Measurements from ENCODE around the gene SATL1. TPM values are rescaled to one million over a fixed set of nuclear protein-coding genes. Genes with fewer than 3 reads are reported as not detected.
"Not testable (repeated sequence)": the region's sequence is repeated elsewhere in the genome, so short reads cannot be mapped to it uniquely, and the experiment has no call there.

SATL1 gene
- polyA plus RNA-seq, 1 donor from 2014 or later, result 0.05 TPM

DNA sequence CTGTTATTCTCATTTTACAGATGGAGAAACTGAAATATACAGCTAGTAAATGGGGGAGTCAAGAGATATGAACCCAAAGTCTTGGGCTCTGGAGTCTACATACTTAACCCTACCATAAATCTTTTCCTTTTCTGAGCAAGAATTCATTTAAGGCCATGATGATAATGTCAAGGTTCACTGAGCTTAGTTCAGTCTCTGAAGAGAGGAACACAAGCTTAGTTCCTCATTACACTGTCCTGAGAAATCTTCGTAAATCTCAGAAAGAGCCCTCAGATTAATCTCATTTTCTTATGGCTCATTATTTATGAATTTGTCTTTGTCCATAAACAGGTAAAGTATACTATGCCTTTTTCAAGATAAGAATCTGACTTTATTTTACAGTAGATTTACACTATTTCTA lies 104.2 kb downstream of the SATL1 start:
- Mint-ChIP-seq H3K4me3 (no peak overlapping the region), H3K4me1 (peaks cover 0 to 3% (median 0%) of the 10 kb centered on the region in 3 donors), H3K27ac (no peak overlapping the region), H3K36me3 (no peaks in the 10 kb centered on the region), H3K27me3 (peaks cover 4% of the 10 kb centered on the region), H3K9me3 (peaks cover 0 to 3% (median 2%) of the 10 kb centered on the region in 3 donors)

DNA sequence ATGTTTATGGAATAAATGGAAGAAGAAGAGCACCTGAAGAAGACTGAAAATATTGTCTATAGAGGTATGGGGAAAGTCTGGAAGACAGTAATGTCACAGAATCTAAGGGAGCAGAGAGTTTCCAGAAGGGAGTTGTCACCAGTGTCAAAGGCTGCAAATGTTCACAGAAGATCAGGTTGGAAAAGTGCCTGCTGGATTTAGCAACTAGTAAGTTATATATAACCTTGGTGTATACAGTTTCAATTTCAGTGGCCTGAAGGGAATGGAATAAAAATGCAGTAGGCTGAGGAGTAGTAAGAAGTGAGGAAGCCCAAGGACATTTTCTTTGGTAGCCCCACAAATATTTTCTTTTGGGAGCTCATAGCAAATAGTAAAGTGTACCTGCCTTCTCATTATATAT lies 107.2 kb downstream of the SATL1 start:
- no peaks in the 10 kb centered on the region for H3K36me3 Mint-ChIP-seq
- peaks cover 0 to 3% (median 0%) of the 10 kb centered on the region in 3 donors for H3K4me1 Mint-ChIP-seq
- H3K27ac Mint-ChIP-seq, result no peak overlapping the region

DNA sequence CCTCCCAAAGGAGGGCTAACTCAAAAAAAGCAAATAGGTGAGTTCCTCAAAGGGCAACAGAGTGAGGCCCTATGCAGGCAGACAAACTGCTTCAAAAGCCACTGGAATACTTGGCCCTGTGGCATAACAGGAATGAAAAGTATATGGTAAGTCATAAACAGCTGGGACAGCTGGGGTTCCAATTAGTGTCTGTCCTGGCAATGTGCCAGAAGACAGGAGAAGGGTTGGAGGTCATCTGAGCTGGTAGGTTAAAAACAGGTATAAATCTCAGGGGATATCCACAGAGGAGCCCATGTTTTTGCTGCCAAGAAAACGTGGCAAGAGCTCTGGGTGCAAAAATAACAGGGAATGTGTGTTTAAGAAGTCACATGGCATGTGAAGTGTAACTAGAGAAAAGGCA lies 128.3 kb downstream of the SATL1 start:
- no peak overlapping the region for H3K4me3 Mint-ChIP-seq
- no peaks in the 10 kb centered on the region for H3K9me3 Mint-ChIP-seq
- no peaks in the 10 kb centered on the region for H3K27me3 Mint-ChIP-seq
- H3K27ac Mint-ChIP-seq, result no peak overlapping the region
- H3K4me1 Mint-ChIP-seq, result peaks cover 0 to 6% (median 0%) of the 10 kb centered on the region in 3 donors
- no peaks in the 10 kb centered on the region for H3K36me3 Mint-ChIP-seq

More for the DNA sequence above, 107.2 kb downstream of the SATL1 start:
- H3K4me3 Mint-ChIP-seq, result no peak overlapping the region
- H3K9me3 Mint-ChIP-seq, result peaks cover 0 to 3% (median 2%) of the 10 kb centered on the region in 3 donors
- H3K27me3 Mint-ChIP-seq, result peaks cover 2% of the 10 kb centered on the region

DNA sequence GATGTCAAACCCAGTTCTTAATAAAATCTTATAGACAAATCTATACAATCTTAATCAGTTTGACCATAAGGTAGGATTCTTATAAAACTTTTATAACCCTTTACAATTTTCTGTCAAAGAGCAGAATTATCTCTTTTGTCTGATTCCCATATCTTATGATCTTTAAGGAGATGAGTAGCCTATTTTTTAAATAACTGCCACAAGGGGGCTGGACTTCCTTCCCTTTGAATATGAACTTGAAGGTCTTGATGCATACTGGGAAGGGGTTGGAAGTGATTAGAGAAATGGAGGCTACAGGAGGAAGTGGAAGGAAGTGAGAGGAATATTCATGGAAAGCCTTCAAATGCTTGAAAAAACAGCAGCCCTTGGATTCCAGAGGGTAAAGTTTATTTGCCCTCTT lies 128.8 kb downstream of the SATL1 start:
- peaks cover 0 to 6% (median 0%) of the 10 kb centered on the region in 3 donors for H3K4me1 Mint-ChIP-seq
- H3K27ac Mint-ChIP-seq, result no peak overlapping the region
- no peaks in the 10 kb centered on the region for H3K9me3 Mint-ChIP-seq
- no peaks in the 10 kb centered on the region for H3K36me3 Mint-ChIP-seq
- no peak overlapping the region for H3K4me3 Mint-ChIP-seq
- H3K27me3 Mint-ChIP-seq, result no peaks in the 10 kb centered on the region

DNA sequence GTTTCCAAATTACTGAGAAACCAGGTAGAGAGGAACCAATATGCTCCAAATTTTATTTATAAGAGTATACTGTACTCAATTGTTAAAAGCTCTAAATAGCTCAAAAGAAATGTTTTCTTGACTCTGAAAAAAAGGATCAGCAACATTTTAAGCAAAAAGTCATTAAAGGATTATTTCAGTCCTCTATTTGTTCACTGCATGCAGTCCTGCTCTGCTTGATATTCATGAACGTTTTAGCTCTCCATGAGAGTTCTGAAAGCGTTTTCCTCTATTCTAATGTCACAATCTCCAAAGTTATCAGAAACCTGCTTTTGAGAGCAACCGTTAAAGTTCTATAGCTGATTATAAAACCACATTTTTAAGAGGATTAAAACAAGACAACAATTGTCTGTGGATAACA lies 129.4 kb downstream of the SATL1 start:
- no peaks in the 10 kb centered on the region for H3K27me3 Mint-ChIP-seq
- H3K4me1 Mint-ChIP-seq, result peaks cover 0 to 6% (median 0%) of the 10 kb centered on the region in 3 donors
- no peak overlapping the region for H3K4me3 Mint-ChIP-seq
- no peaks in the 10 kb centered on the region for H3K9me3 Mint-ChIP-seq
- no peaks in the 10 kb centered on the region for H3K36me3 Mint-ChIP-seq
- no peak overlapping the region for H3K27ac Mint-ChIP-seq

DNA sequence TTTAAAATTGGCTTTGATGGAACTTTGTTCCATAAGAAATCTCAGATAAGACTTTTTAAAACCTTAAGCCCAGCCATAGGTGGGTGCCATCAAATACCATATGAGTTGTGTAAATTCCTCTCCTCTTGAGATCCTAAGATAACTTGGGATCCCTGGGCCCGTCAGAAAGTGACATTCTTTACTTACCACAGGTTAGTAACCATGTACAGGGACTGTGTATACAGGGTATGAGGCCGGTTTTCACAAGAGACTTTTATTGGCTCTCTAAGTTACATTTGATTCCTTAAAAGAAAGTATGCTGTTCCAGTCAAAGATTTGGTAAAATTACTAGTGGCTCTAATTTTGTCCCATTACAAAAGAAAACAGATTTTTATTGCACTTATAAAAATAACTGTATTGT lies 129.8 kb downstream of the SATL1 start:
- Mint-ChIP-seq H3K4me1 (peaks cover 0 to 6% (median 0%) of the 10 kb centered on the region in 3 donors), H3K27me3 (no peaks in the 10 kb centered on the region), H3K4me3 (no peak overlapping the region), H3K27ac (no peak overlapping the region), H3K9me3 (no peaks in the 10 kb centered on the region), H3K36me3 (no peaks in the 10 kb centered on the region)

DNA sequence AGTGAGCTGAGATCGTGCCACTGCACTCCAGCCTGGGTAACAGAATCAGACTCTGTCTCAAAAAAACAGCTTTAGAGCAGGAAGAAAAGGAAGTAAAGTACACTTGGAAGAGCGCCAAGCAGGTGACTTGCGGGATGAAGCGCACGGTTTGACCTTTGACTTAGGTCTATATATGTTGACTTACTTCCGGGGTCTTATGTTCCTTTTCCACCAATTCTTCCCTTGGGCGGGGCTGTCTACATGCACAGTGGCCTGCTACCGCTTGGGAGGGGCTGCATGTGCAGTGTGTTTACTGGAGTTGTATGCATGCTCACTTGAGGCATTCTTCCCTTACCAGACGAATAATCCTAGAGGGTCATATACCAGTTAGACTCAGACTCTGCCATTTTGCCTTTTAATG lies 131.3 kb downstream of the SATL1 start:
- peaks cover 0 to 6% (median 0%) of the 10 kb centered on the region in 3 donors for H3K4me1 Mint-ChIP-seq
- H3K4me3 Mint-ChIP-seq, result no peak overlapping the region
- H3K36me3 Mint-ChIP-seq, result no peaks in the 10 kb centered on the region
- H3K27me3 Mint-ChIP-seq, result no peaks in the 10 kb centered on the region
- no peak overlapping the region for H3K27ac Mint-ChIP-seq
- no peaks in the 10 kb centered on the region for H3K9me3 Mint-ChIP-seq

DNA sequence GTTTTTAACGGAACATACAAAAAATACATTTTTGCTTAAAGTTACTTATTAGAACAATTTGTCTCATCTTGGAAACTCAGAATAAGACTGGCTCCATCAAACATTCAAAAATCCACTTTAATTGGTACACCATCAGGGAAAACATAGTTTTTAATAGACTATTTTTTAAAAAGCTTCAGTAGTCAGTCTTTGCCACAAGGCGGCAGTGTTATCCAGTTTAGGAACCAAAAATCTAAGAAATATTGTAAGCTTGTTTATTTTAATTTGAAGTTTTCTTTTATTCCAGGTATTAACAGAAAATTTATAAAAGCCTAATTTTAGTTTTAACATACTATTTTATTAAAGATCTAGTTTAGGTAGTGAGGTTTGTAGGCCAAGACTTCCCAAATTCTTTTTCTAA lies 132.2 kb downstream of the SATL1 start:
- H3K4me3 Mint-ChIP-seq, result no peak overlapping the region
- H3K4me1 Mint-ChIP-seq, result peaks cover 0 to 6% (median 0%) of the 10 kb centered on the region in 3 donors
- no peaks in the 10 kb centered on the region for H3K9me3 Mint-ChIP-seq
- no peak overlapping the region for H3K27ac Mint-ChIP-seq
- no peaks in the 10 kb centered on the region for H3K36me3 Mint-ChIP-seq
- no peaks in the 10 kb centered on the region for H3K27me3 Mint-ChIP-seq

DNA sequence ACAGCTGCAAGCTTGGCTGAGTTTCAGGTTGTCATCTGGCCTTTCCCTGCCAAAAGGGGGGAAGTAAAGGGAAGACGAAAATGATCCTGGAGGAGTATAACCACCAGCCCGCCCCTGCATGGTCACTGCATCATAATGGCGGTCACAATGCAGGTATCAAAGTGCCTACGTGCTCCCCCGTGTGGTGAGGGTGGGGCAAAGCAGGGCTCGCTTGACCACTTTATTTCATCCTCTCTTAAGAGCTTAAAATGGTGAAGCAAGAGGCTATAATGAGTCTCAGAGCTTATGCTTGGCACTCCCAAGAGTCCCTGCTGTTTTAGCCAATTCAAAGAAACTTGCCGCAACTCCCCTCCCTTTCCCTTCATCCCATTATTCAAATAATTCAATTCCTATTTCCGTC lies 134.3 kb downstream of the SATL1 start:
- no peak overlapping the region for H3K27ac Mint-ChIP-seq
- H3K27me3 Mint-ChIP-seq, result no peaks in the 10 kb centered on the region
- no peak overlapping the region for H3K4me3 Mint-ChIP-seq
- H3K4me1 Mint-ChIP-seq, result peaks cover 0 to 6% (median 0%) of the 10 kb centered on the region in 3 donors
- no peaks in the 10 kb centered on the region for H3K36me3 Mint-ChIP-seq
- no peaks in the 10 kb centered on the region for H3K9me3 Mint-ChIP-seq

DNA sequence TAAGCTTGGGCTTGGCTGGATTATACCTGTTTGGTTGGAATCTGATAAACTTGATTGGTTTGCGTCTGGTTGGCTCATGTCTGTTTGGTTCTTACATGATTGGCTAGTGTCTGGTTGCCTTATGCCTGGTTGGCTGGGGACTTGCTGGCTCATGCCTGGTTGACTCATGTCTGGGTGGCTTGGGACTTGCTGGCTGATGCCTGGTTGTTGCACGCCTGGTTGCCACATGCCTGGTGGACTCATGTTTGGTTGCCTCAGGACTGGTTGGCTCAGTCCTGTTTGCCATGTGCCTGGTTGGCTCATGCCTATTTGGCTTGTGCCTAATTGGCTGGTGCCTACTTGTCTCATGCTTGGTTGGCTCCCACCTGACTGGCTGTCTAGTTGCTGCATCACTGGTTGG lies 135.4 kb downstream of the SATL1 start:
- Mint-ChIP-seq H3K27ac (no peak overlapping the region), H3K4me3 (no peak overlapping the region), H3K4me1 (peaks cover 0 to 6% (median 0%) of the 10 kb centered on the region in 3 donors), H3K36me3 (no peaks in the 10 kb centered on the region), H3K27me3 (no peaks in the 10 kb centered on the region), H3K9me3 (no peaks in the 10 kb centered on the region)

DNA sequence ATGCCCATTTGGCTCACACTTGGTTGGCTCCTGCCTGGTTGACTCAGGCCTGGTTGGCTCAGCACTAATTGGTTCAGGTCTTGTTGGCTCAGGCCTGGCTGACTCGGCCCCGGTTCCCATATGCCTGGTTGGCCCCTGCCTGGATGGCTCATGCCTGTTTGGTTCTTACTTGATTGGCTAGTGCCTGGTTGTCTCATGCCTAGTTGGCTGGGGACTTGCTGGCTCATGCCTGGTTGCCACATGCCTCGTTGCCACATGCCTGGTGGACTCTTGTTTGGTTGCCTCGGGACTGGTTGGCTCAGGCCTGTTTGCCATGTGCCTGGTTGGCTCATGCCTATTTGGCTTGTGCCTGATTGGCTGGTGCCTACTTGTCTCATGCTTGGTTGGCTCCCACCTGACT lies 136.2 kb downstream of the SATL1 start:
- peaks cover 0 to 3% (median 0%) of the 10 kb centered on the region in 3 donors for H3K4me1 Mint-ChIP-seq

DNA sequence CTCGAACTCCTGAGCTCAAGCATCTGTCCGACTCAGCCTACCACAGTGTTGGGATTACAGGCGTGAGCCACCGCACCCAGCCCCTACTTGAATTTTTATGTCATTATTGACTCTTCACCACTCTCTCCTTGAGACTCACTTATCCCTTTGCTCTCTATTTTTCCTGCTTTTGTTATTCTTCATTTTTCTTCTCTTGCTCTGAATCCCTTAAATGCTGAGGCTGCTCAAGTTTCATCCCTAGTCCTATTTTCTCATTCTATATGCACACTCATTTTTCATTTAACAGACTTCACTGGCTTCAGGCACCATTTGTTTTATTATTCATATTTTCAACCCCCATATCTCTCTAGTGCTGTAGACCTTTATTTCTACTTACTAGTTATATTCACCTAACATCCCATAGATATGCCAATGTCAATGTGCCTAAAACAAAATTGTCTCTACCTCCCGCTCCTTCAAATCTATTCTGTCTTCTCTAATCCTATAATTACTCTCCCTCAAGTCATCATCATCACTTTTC lies 154.2 kb downstream of the SATL1 start:
- Mint-ChIP-seq H3K4me3 (no peak overlapping the region), H3K27ac (no peak overlapping the region)

More for the DNA sequence above, 136.2 kb downstream of the SATL1 start:
- H3K4me3 Mint-ChIP-seq, result no peak overlapping the region
- H3K27ac Mint-ChIP-seq, result no peak overlapping the region
- H3K9me3 Mint-ChIP-seq, result no peaks in the 10 kb centered on the region
- no peaks in the 10 kb centered on the region for H3K36me3 Mint-ChIP-seq
- no peaks in the 10 kb centered on the region for H3K27me3 Mint-ChIP-seq

DNA sequence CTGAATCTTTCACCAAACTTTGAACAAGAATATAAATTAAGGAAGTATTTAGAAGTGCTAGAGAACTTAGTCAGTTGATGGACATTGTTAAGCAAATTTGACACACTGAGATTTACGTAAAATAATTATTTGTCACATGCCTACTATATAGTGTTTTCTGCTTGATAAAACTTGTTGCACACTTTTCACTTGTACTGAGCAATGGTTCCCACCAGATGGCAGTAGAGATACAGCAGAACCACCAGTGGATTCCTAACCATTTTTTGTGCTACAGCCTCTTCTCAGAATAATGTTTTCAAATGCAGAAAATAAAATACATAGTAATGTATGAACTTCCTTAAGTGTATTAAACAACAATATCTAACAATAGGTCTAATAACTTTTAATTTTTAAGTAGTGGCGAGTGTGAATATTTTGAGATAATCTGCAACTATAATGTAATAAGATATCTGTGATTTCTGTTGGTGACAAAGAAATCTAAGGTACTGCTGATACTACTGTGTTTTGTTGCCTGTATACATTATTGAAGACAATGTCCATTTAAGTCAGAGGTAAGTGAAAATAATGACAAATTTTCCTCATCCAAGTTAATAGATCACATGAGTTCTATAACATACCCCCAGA lies 158.7 kb downstream of the SATL1 start:
- Mint-ChIP-seq H3K27me3 (no peaks in the 10 kb centered on the region), H3K4me3 (no peak overlapping the region), H3K9me3 (peaks cover 0 to 2% (median 0%) of the 10 kb centered on the region in 3 donors), H3K4me1 (no peaks in the 10 kb centered on the region), H3K27ac (peak overlapping the region in 1 of 3 donors; percentile 44), H3K36me3 (peaks cover 11% of the 10 kb centered on the region)

More for the DNA sequence above, 154.2 kb downstream of the SATL1 start:
- Mint-ChIP-seq H3K4me1 (no peaks in the 10 kb centered on the region), H3K9me3 (peaks cover 0 to 2% (median 0%) of the 10 kb centered on the region in 3 donors), H3K27me3 (no peaks in the 10 kb centered on the region), H3K36me3 (peaks cover 11% of the 10 kb centered on the region)

DNA sequence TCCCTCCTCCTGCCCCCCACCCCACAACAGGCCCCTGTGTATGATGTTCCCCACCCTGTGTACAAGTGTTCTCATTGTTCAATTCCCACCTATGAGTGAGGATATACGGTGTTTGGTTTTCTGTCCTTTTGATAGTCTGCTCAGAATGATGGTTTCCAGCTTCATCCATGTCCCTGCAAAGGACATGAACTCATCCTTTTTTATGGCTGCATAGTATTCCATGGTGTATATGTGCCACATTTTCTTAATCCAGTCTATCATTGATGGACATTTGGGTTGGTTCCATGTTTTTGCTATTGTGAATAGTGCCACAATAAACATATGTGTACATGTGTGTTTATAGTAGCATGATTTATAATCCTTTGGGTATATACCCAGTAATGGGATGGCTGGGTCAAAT lies 166.3 kb downstream of the SATL1 start:
- H3K27ac Mint-ChIP-seq, H3K27me3 Mint-ChIP-seq, H3K36me3 Mint-ChIP-seq, H3K4me3 Mint-ChIP-seq, H3K9me3 Mint-ChIP-seq, H3K4me1 Mint-ChIP-seq: not testable (repeated sequence)

DNA sequence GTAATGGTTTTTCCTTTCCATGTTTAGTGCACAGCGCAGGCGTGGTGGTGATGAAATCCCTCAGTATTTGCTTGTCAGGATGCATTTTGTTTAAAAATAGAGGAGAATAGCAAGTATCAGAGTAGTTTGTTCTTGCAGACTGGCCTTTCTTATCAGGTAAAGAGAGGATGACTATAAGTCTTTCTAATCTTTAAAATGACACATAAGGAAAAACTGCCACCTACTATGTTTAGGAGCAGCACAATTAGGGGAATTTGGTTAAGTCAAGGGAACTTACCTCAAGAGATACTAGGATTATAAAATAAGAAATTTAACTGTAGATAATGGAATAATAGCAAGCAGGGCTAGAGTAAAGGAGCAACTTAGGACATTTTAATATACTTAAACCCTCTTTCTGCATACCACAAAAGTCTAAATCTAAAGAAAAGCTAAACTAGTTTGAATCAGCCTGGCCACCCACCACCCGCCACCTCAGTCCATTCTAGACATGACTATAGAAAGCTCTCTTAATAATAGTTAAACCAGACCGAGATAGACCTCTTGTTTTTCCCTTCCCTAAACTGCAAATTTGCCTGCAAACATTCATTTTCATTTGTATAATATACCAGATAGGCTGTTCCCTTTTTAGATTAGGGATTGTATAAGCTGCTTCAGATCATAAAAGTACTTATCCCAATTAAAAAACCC lies 177.9 kb downstream of the SATL1 start:
- Mint-ChIP-seq H3K27ac (no peak overlapping the region), H3K9me3 (peaks cover 0 to 4% (median 0%) of the 10 kb centered on the region in 3 donors), H3K36me3 (peaks cover 8% of the 10 kb centered on the region), H3K27me3 (no peaks in the 10 kb centered on the region), H3K4me1 (peaks cover 0 to 2% (median 0%) of the 10 kb centered on the region in 3 donors), H3K4me3 (no peak overlapping the region)

Data from IgD-negative memory B cell (primary cell).